Neural progenitor cell (in vitro differentiated cells): ENCODE results near the gene SSBP3.

ENCODE experiments used
- EZH2 ChIP-seq: fragments of 200-600 bp; sonication (generic); IDR thresholded peaks from 2 replicates; pipeline ENCODE4 v1.6.1; 2017; ENCODE audit warnings: antibody characterized with exemption, mild to moderate bottlenecking, moderate library complexity
- EZH2phosphoT487 ChIP-seq: fragments of 200-600 bp; sonication (generic); IDR thresholded peaks from 2 replicates; pipeline ENCODE4 v1.6.1; 2017; ENCODE audit warnings: antibody characterized with exemption
- TF ChIP-seq, protein P1 (sequence below): fragments of 200-600 bp; sonication (generic); IDR thresholded peaks from 2 replicates; pipeline ENCODE4 v1.5.1; 2017; ENCODE audit warnings: antibody characterized with exemption, mild to moderate bottlenecking

DNA sequence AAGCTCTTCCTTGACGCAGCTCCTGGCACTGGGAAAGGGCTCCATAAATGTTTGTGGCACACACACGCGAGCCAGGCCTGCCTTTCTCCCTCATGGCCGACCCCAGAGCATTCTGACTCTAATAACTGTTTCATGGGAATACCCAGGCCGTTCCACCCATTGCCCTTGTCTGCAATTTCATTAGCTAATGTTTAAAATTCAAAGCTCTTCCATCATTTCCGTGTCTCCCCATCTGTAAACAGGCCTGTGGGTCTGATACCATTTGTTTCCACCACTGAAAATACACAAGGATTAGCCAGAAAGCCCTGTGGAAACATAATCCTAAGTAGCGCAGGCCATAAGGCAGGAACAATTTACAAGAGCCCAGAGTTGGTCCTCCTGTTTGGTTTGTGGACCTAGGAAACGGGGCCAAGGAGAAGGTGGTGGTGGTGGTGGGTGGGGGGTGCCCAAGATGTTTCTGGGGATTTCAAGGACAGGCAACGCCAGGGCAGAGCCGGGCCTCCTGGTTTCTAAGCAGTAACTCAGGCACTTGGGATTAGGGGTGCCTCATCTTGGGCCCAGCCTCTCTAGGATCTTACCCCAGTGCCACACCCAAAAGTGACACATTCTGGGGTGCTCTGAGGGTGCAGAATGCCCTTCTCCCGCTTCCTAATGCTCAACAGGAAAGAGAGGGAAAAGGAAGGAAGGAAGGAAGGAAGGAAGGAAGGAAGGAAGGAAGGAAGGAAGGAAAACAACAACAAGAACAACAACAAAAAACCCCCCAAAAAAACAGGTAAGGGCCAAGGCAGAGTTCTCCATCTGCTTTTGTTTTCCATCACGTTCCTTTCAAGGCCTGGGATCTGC, 79.4 kb downstream of the SSBP3 start:
- TF ChIP-seq, protein P1, sequence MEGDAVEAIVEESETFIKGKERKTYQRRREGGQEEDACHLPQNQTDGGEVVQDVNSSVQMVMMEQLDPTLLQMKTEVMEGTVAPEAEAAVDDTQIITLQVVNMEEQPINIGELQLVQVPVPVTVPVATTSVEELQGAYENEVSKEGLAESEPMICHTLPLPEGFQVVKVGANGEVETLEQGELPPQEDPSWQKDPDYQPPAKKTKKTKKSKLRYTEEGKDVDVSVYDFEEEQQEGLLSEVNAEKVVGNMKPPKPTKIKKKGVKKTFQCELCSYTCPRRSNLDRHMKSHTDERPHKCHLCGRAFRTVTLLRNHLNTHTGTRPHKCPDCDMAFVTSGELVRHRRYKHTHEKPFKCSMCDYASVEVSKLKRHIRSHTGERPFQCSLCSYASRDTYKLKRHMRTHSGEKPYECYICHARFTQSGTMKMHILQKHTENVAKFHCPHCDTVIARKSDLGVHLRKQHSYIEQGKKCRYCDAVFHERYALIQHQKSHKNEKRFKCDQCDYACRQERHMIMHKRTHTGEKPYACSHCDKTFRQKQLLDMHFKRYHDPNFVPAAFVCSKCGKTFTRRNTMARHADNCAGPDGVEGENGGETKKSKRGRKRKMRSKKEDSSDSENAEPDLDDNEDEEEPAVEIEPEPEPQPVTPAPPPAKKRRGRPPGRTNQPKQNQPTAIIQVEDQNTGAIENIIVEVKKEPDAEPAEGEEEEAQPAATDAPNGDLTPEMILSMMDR = no peak
- no peak for TF ChIP-seq EZH2phosphoT487
- no peak for TF ChIP-seq EZH2
